DOHH2 (cell line): ENCODE results near the gene DNM1L.

Experiments used
- EZH2phosphoT487 ChIP-seq: fragments of 200-600 bp; sonication (generic); IDR thresholded peaks from 2 replicates; pipeline ENCODE4 v1.6.1; 2017; ENCODE audit warnings: borderline replicate concordance, mild to moderate bottlenecking, antibody characterized with exemption, low read length, moderate library complexity, mixed read lengths
- TF ChIP-seq, protein P1 (sequence below): fragments of 200-600 bp; sonication (generic); IDR thresholded peaks from one replicate; pipeline ENCODE4 v1.5.1; 2014; ENCODE audit warnings: antibody characterized with exemption, mild to moderate bottlenecking, low read depth, low read length; ENCODE audit not compliant: poor library complexity, severe bottlenecking

DNA sequence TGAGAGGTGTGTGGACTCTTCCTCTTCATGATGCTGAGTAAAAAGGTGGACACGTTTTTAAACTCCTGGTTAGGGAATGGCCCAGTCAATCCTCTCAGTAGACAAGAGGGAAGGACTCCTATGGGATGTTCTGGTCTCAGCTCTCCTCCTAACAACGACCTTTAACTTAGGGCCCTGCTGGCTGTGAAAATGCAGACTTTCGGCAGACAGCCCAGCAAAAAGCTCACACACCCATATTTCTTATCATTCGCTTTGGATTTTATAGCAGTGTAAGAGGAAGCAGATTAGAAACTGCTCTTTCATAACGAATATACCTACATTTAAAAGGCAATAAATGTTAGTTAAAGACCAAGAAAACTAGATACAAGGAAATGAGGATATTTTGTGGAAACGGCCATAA lies 94.6 kb downstream of the DNM1L start:
- TF ChIP-seq, protein P1, sequence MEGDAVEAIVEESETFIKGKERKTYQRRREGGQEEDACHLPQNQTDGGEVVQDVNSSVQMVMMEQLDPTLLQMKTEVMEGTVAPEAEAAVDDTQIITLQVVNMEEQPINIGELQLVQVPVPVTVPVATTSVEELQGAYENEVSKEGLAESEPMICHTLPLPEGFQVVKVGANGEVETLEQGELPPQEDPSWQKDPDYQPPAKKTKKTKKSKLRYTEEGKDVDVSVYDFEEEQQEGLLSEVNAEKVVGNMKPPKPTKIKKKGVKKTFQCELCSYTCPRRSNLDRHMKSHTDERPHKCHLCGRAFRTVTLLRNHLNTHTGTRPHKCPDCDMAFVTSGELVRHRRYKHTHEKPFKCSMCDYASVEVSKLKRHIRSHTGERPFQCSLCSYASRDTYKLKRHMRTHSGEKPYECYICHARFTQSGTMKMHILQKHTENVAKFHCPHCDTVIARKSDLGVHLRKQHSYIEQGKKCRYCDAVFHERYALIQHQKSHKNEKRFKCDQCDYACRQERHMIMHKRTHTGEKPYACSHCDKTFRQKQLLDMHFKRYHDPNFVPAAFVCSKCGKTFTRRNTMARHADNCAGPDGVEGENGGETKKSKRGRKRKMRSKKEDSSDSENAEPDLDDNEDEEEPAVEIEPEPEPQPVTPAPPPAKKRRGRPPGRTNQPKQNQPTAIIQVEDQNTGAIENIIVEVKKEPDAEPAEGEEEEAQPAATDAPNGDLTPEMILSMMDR: no peak
- TF ChIP-seq EZH2phosphoT487: no peak
